Omental fat pad (tissue), 4 donors: ENCODE measurements around the gene ABHD8. TPM values are rescaled to one million over a fixed set of nuclear protein-coding genes. Genes with fewer than 3 reads are reported as not detected.

ENCODE experiments used
- ATAC-seq: fragments of 150-250 bp; one replicate; pipeline ENCODE4 v1.9.1; 2016; ENCODE audit warnings: mild to moderate bottlenecking, moderate library complexity; ENCODE audit not compliant: low FRiP score
- DNase-seq: peaks from one replicate; pipeline ENCODE4 v3.0.0-alpha.2; 2019; ENCODE audit warnings: low spot score
- CTCF ChIP-seq, 3 donors: fragments of 450-650 bp; IDR thresholded peaks; one replicate each; pipeline ENCODE4 v1.5.1; 2016 to 2017; ENCODE audit warnings: antibody characterized with exemption in 3 of 3, mild to moderate bottlenecking in 3 of 3, moderate library complexity in 2 of 3
- total RNA-seq, 4 donors: library from RNA; depleted of rRNA; stranded (reverse); fragments of >200 nt; gene quantifications; one replicate each; pipeline ENCODE4 v1.1.0, GENCODE V29; 2016

Gene ABHD8
- total RNA-seq, 4 donors from 2014 or later = 6.1 to 13.2 (median 11.1) TPM

DNA sequence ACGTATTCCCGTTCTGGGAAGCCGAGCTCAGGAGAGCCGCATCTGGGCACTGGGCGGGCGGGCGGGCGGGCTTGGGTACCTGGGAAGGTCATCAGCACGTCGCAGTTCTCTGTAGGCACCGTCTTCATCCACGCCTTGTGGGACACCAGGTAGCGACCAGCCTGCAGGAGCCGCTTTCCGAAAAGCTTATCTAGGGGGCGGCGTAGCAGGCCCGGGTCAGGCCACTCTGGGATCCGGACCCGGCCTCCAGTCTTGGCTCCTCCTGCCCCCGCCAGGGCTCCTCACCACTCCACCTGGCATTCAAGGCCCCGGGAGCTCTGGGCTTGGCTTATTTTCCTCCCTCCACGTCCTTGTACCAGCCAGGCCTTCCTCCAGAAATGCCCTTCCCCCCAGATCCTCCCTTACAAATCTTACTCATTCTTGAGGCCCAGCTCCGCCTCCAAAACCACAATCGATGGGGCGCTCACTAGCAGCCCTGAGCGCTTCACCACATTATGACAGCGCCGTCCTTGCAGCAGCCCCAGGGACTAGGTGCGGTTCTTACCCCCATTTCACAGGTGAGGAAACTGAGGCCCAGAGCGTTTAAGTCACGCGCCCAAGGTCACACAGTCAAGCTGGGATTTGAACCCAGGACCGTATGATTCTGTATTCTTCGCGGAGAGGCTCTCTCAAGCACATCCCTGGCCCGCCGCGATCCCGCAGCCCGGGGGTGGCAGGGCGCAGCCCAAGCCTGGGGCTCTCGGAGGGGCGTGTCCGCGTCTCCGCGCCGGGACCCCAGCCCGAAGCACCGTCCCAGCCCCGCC is 30.6 kb upstream of the ABHD8 start:
- no peak for TF ChIP-seq CTCF (IDR thresholded peaks at IDR 0.05)
- DNase-seq = no peak
- no peak for ATAC-seq

- no peak for DNase-seq
- no peak for ATAC-seq
- TF ChIP-seq CTCF (IDR thresholded peaks at IDR 0.05) = no peak
Observed at GRCh38 chr19:17332677-17333581, 29.7 kb upstream of the ABHD8 start.

DNA sequence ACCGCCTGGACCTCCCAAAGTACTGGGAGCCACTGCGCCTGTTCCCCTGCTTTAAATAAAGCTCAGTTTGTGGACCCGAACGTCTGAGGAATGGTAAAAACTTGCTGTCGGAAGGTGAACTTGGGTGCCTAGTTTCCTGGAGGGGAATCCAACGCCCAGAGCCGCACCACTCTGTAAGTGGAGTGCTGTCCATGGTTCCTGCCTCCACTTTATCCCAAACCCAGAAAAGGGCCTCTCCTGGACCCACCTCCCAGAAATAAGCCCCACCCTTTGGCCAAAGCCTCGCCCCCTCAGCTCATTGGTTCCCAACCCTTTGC is 29.1 kb upstream of the ABHD8 start:
- no peak for ATAC-seq
- DNase-seq = no peak
- TF ChIP-seq CTCF (IDR thresholded peaks at IDR 0.05) = no peak

DNA sequence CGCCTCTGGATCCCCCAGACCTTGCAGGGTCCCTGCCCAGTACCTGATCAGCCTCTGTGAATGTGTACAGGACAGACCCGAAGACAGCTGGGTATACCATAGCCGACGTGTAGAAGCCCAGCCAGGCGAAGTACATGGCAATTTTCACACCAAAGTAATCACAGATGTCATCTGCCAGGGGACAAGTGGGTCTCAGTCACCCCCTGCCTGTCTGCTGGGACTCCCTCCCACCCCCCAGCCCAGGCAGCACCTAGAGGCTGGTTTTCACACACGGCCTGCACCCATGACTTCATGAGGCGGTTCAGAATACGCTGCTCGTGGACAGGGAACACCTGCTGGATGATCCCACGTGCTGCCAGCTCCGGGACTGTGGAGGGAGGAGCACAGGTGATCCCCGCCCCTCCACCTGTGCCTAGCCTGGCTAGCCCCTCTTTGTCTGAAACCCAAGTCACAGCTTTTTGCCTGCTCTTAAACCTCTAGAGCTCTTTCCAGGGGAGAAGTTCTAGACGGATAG is 27.9 kb upstream of the ABHD8 start:
- DNase-seq = no peak
- ATAC-seq = no peak
- no peak for TF ChIP-seq CTCF (IDR thresholded peaks at IDR 0.05)

DNA sequence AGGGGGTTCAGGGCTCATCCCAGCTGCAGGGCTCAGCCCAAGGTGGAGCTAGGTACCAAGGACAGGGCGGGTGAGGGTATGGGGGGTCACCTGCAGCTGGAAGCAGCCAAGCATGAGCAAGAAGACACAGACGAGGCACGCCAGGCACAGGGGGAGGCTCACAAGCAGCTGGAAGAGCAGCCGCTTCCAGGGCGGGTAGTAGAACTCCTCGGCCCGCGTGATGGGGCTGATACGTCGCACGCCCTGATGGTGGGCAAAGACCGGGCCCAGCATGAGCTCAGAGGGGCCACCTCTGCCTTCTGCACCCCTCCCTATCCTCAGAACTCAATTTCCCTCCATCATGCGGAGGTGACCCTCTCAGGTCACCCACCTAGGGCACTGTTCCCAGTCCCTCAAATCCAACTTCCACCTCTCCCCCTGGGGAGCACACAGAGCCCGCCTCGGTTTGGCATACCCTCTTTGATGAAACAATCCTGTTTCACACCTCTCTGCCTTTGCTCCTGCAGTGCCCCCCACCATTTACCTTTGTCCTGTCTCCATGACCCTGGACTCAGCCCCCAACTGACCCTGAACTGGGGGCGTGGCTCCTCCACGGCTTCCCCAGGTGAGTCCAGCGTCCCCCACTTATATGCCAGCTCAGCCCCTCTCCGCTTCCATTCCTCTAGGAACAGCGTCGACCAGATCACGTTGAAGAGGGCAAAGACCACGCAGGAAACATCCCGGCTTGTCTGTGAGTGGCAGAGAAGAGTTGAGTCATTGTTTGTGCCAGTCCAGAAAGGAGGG is 27.2 kb upstream of the ABHD8 start:
- no peak for TF ChIP-seq CTCF (IDR thresholded peaks at IDR 0.05)
- ATAC-seq (no peak), DNase-seq (no peak)

- ATAC-seq (no peak), DNase-seq (no peak)
- TF ChIP-seq CTCF (IDR thresholded peaks at IDR 0.05) = no peak
Observed at GRCh38 chr19:17329366-17330261, 26.4 kb upstream of the ABHD8 start.
